ENCODE results near the gene CD96. TPM values are rescaled to one million over a fixed set of nuclear protein-coding genes. Genes with fewer than 3 reads are reported as not detected.

The CD96 gene
- total RNA-seq, 2 experiments from 2014 or later: not detected

GRCh38 chr3:111603679-111604078 is 61.7 kb downstream of the CD96 start:
- no peaks in the 10 kb centered on the region for H4K20me1 ChIP-seq (ENCODE audit: insufficient read depth, low read length)
- no peaks in the 10 kb centered on the region for H3K36me3 ChIP-seq (ENCODE audit: insufficient read depth, low read length)
- H3K4me3 ChIP-seq (ENCODE audit: low read depth, low read length, poor library complexity, severe bottlenecking): no peak overlapping the region
- CTCF ChIA-PET (ENCODE audit: unreplicated experiment): no interaction called here
- POLR2A ChIA-PET: interaction anchor here (0.9 kb wide), 1 partner anchor 9 kb away, joined by 6 read pairs; the partner anchor contains the start of gene ZBED2
- H3K79me2 ChIP-seq (ENCODE audit: insufficient read depth, low read depth, low read length): no peaks in the 10 kb centered on the region
- H3K4me1 ChIP-seq (ENCODE audit: insufficient read depth, low read length, poor library complexity, severe bottlenecking): no peaks in the 10 kb centered on the region
- H3K4me2 ChIP-seq (ENCODE audit: low read length): no peak overlapping the region
- no peak for DNase-seq (ENCODE audit: low spot score)
- H3K9me2 ChIP-seq (ENCODE audit: insufficient read depth, low read length): no peaks in the 10 kb centered on the region
- TF ChIP-seq, protein P1, sequence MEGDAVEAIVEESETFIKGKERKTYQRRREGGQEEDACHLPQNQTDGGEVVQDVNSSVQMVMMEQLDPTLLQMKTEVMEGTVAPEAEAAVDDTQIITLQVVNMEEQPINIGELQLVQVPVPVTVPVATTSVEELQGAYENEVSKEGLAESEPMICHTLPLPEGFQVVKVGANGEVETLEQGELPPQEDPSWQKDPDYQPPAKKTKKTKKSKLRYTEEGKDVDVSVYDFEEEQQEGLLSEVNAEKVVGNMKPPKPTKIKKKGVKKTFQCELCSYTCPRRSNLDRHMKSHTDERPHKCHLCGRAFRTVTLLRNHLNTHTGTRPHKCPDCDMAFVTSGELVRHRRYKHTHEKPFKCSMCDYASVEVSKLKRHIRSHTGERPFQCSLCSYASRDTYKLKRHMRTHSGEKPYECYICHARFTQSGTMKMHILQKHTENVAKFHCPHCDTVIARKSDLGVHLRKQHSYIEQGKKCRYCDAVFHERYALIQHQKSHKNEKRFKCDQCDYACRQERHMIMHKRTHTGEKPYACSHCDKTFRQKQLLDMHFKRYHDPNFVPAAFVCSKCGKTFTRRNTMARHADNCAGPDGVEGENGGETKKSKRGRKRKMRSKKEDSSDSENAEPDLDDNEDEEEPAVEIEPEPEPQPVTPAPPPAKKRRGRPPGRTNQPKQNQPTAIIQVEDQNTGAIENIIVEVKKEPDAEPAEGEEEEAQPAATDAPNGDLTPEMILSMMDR (conservative IDR thresholded peaks at IDR 0.05; ENCODE audit: low read length): no peak
- no peak for TF ChIP-seq EZH2phosphoT487 (IDR thresholded peaks at IDR 0.05; ENCODE audit: borderline replicate concordance, low read depth, low read length)
- intact Hi-C loops (cut with micrococcal nuclease; ENCODE audit: unreplicated experiment): no loop called here
- no peak overlapping the region for H3K27ac ChIP-seq (ENCODE audit: low read depth, low read length, poor library complexity, severe bottlenecking)
- BruUV-seq (replicated peaks): no TSS peak
- no peaks in the 10 kb centered on the region for H3K9me3 ChIP-seq (ENCODE audit: low read length)
- H2AFZ ChIP-seq (ENCODE audit: low read length): no peak overlapping the region

GRCh38 chr3:111604119-111604518 is 62.1 kb downstream of the CD96 start:
- Histone ChIP-seq H4K20me1 (ENCODE audit: insufficient read depth, low read length) (no peaks in the 10 kb centered on the region), H3K4me3 (ENCODE audit: low read depth, low read length, poor library complexity, severe bottlenecking) (no peak overlapping the region), H2AFZ (ENCODE audit: low read length) (no peak overlapping the region), H3K79me2 (ENCODE audit: insufficient read depth, low read depth, low read length) (no peaks in the 10 kb centered on the region), H3K9me3 (ENCODE audit: low read length) (no peaks in the 10 kb centered on the region), H3K9me2 (ENCODE audit: insufficient read depth, low read length) (no peaks in the 10 kb centered on the region), H3K36me3 (ENCODE audit: insufficient read depth, low read length) (no peaks in the 10 kb centered on the region), H3K27ac (ENCODE audit: low read depth, low read length, poor library complexity, severe bottlenecking) (no peak overlapping the region), H3K4me2 (ENCODE audit: low read length) (no peak overlapping the region), H3K4me1 (ENCODE audit: insufficient read depth, low read length, poor library complexity, severe bottlenecking) (no peaks in the 10 kb centered on the region)
- CTCF ChIA-PET (ENCODE audit: unreplicated experiment): no interaction called here
- BruUV-seq (replicated peaks): no TSS peak
- POLR2A ChIA-PET: interaction anchor here (0.9 kb wide), 1 partner anchor 10 kb away, joined by 6 read pairs; the partner anchor contains the start of gene ZBED2
- DNase-seq (ENCODE audit: low spot score): no peak
- intact Hi-C loops (cut with micrococcal nuclease; ENCODE audit: unreplicated experiment): no loop called here
- TF ChIP-seq, protein P1 (conservative IDR thresholded peaks at IDR 0.05; ENCODE audit: low read length): no peak
- TF ChIP-seq EZH2phosphoT487 (IDR thresholded peaks at IDR 0.05; ENCODE audit: borderline replicate concordance, low read depth, low read length): no peak

GRCh38 chr3:111605018-111605417 is 63.0 kb downstream of the CD96 start:
- no peaks in the 10 kb centered on the region for H3K9me2 ChIP-seq (ENCODE audit: insufficient read depth, low read length)
- H3K4me2 ChIP-seq (ENCODE audit: low read length): no peak overlapping the region
- peaks cover 2% of the 10 kb centered on the region for H3K4me1 ChIP-seq (ENCODE audit: insufficient read depth, low read length, poor library complexity, severe bottlenecking)
- no peaks in the 10 kb centered on the region for H3K9me3 ChIP-seq (ENCODE audit: low read length)
- no TSS peak for BruUV-seq (replicated peaks)
- H3K36me3 ChIP-seq (ENCODE audit: insufficient read depth, low read length): no peaks in the 10 kb centered on the region
- no peak overlapping the region for H2AFZ ChIP-seq (ENCODE audit: low read length)
- H3K4me3 ChIP-seq (ENCODE audit: low read depth, low read length, poor library complexity, severe bottlenecking): no peak overlapping the region
- DNase-seq (ENCODE audit: low spot score): no peak
- TF ChIP-seq, protein P1 (conservative IDR thresholded peaks at IDR 0.05; ENCODE audit: low read length): no peak
- no peak for TF ChIP-seq EZH2phosphoT487 (IDR thresholded peaks at IDR 0.05; ENCODE audit: borderline replicate concordance, low read depth, low read length)
- no peaks in the 10 kb centered on the region for H3K79me2 ChIP-seq (ENCODE audit: insufficient read depth, low read depth, low read length)
- ChIA-PET POLR2A (interaction anchor here (0.6 kb wide), 1 partner anchor 246 kb away, joined by 4 read pairs; no protein-coding TSS in a partner anchor), CTCF (ENCODE audit: unreplicated experiment) (no interaction called here)
- no peak overlapping the region for H3K27ac ChIP-seq (ENCODE audit: low read depth, low read length, poor library complexity, severe bottlenecking)
- intact Hi-C loops (cut with micrococcal nuclease; ENCODE audit: unreplicated experiment): no loop called here
- H4K20me1 ChIP-seq (ENCODE audit: insufficient read depth, low read length): no peaks in the 10 kb centered on the region

All from OCI-LY7 (cell line).